Esophagus squamous epithelium (tissue), 5 donors: ENCODE results near the gene TMEM63C. TPM values are rescaled to one million over a fixed set of nuclear protein-coding genes. Genes with fewer than 3 reads are reported as not detected.

Experiments
- DNase-seq: peaks from one replicate; lab custom pipeline; 2025; lab: John Stamatoyannopoulos, UW
- H3K27ac ChIP-seq, 4 donors: fragments of 200-600 bp; sonication (generic); one replicate each; pipeline ENCODE4 v1.5.1; 2016 to 2019; ENCODE audit warnings: mild to moderate bottlenecking in 1 of 4
- H3K27me3 ChIP-seq, 4 donors: fragments of 200-600 bp; sonication (generic); 1 replicate in 3 of 4; 2 replicates in 1 of 4; pipeline versions ENCODE4 v1.5.1 to v1.6.0; 2017 to 2021; ENCODE audit warnings: antibody characterized with exemption in 1 of 4
- H3K36me3 ChIP-seq, 3 donors: fragments of 200-600 bp; sonication (generic); one replicate each; pipeline ENCODE4 v1.5.1; 2016 to 2019
- H3K4me1 ChIP-seq, 3 donors: fragments of 200-600 bp; sonication (generic); one replicate each; pipeline ENCODE4 v1.5.1; 2017 to 2019
- H3K4me3 ChIP-seq, 4 donors: fragments of 200-600 bp; sonication (generic); 1 replicate in 3 of 4; 2 replicates in 1 of 4; pipeline ENCODE4 v1.5.1; 2016 to 2019; ENCODE audit warnings: mild to moderate bottlenecking in 2 of 4, moderate library complexity in 1 of 4
- H3K9me3 ChIP-seq, 3 donors: fragments of 200-600 bp; sonication (generic); one replicate each; pipeline ENCODE4 v1.5.1; 2016 to 2019
- POLR2A ChIP-seq, 4 donors: fragments of 450-650 bp; IDR thresholded peaks; one replicate each; pipeline ENCODE4 v1.6.1; 2017; ENCODE audit warnings: antibody characterized with exemption in 4 of 4, mild to moderate bottlenecking in 4 of 4, moderate library complexity in 3 of 4
- WGBS, 2 donors: methylation state at CpG; one replicate each; pipeline ENCODE4 v1.1.5; 2018; 5-methylcytosine and 5-hydroxymethylcytosine counted together
- intact Hi-C: fragments of 100-400 bp; cut with DNase I; formaldehyde crosslinking; loops from one replicate; pipeline ENCODE4 v1.15.0; 2022
- total RNA-seq, 4 donors: library from RNA; depleted of rRNA; stranded (reverse); fragments of >200 nt; gene quantifications; one replicate each; pipeline ENCODE4 v1.1.0, GENCODE V29; 2016
- TF ChIP-seq, protein P1 (sequence below), 6 experiments: fragments of 450-650 bp in 4 of 6; fragments of 200-600 bp in 2 of 6; sonication (generic) in 2 of 6; IDR thresholded peaks; one replicate each; pipeline ENCODE4 v1.5.1; 2016 to 2019; ENCODE audit warnings: antibody characterized with exemption in 6 of 6, mild to moderate bottlenecking in 4 of 6, moderate library complexity in 4 of 6
- donor health status: DM: yes; HTN: yes; CAD: no.

The TMEM63C gene
- total RNA-seq, 4 donors from 2014 or later = 5.2 to 18.6 (median 9.8) TPM

DNA sequence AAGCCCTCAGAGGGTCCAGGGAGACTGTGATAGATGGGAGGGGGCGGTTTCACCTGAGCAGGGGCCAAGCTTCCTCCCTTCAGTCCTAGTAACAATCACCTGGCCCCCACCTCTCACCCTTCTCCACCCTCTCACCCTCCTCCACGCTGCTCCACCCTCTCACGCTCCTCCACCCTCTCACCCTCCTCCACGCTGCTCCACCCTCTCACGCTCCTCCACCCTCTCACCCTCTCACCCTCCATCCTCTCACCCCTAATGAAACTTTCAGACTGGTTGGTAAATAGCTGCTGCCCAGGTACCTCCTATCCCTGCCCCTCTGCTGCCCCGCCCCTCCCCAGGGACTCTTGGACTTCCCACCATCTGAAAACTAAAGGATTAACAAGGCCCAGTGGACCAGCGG is 55.2 kb downstream of the TMEM63C start:
- no peaks in the 10 kb centered on the region for H3K36me3 ChIP-seq
- WGBS, 2 donors = 64 to 71% methylated on average over 5 to 7 of the region's 7 CpGs
- H3K4me1 ChIP-seq = no peaks in the 10 kb centered on the region
- H3K27me3 ChIP-seq = no peaks in the 10 kb centered on the region
- intact Hi-C loops = no loop called here
- no peak for TF ChIP-seq POLR2A (IDR thresholded peaks at IDR 0.05)
- TF ChIP-seq, protein P1, sequence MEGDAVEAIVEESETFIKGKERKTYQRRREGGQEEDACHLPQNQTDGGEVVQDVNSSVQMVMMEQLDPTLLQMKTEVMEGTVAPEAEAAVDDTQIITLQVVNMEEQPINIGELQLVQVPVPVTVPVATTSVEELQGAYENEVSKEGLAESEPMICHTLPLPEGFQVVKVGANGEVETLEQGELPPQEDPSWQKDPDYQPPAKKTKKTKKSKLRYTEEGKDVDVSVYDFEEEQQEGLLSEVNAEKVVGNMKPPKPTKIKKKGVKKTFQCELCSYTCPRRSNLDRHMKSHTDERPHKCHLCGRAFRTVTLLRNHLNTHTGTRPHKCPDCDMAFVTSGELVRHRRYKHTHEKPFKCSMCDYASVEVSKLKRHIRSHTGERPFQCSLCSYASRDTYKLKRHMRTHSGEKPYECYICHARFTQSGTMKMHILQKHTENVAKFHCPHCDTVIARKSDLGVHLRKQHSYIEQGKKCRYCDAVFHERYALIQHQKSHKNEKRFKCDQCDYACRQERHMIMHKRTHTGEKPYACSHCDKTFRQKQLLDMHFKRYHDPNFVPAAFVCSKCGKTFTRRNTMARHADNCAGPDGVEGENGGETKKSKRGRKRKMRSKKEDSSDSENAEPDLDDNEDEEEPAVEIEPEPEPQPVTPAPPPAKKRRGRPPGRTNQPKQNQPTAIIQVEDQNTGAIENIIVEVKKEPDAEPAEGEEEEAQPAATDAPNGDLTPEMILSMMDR (IDR thresholded peaks at IDR 0.05) = no peak
- no peak for DNase-seq
- H3K27ac ChIP-seq = no peak overlapping the region
- H3K9me3 ChIP-seq = no peaks in the 10 kb centered on the region
- no peak overlapping the region for H3K4me3 ChIP-seq

DNA sequence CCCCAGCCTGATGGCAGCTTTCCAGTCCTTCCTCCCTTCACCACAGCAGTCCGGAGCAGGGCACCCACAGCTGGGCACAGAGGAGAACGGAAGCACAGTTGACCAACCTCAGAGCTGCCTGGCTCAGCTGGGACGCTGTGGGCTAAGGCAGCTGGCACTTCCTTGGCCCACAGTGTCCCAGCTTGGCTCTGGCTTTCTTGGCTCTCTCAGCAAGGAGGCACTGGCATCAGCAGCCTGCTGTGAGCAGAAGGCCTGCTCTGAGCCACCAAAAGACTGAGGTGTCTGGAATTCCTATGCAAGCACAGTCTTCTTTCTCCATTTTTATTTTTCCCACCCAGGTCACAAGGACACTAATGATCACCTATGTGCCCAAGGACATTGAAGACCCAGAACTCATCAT is 56.8 kb downstream of the TMEM63C start:
- DNase-seq = no peak
- intact Hi-C loops = no loop called here
- Histone ChIP-seq H3K27ac (no peak overlapping the region), H3K4me3 (no peak overlapping the region), H3K9me3 (no peaks in the 10 kb centered on the region), H3K27me3 (no peaks in the 10 kb centered on the region), H3K36me3 (peaks cover 0 to 10% (median 0%) of the 10 kb centered on the region in 3 donors), H3K4me1 (no peaks in the 10 kb centered on the region)
- WGBS, 2 donors = 41 to 62% methylated on average over 2 of the region's 3 CpGs
- no peak for TF ChIP-seq POLR2A (IDR thresholded peaks at IDR 0.05)
- TF ChIP-seq, protein P1 (IDR thresholded peaks at IDR 0.05) = no peak

DNA sequence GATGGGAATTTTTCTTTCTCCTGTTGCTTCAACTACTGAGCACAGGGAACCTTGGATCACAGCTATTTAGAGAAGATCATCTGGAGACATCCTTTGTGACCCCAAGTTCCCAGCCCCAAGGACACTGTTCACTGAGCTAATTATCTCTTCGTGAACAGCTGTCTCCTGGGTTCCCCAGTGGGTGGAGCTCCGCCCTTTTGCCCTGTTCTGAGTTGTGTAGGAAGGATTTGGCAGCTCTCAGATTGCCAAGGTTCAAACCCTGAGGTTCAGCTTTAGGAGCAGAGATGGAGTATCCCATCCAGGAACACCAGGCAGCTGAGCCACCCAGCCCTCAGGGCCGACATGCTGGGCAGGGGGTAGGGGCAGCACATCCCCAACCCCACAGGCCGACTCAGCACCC is 57.4 kb downstream of the TMEM63C start:
- no peak overlapping the region for H3K4me3 ChIP-seq
- intact Hi-C loops = no loop called here
- no peaks in the 10 kb centered on the region for H3K27me3 ChIP-seq
- H3K36me3 ChIP-seq = peaks cover 0 to 12% (median 0%) of the 10 kb centered on the region in 3 donors
- H3K4me1 ChIP-seq = no peaks in the 10 kb centered on the region
- TF ChIP-seq, protein P1 (IDR thresholded peaks at IDR 0.05) = no peak
- DNase-seq = no peak
- no peaks in the 10 kb centered on the region for H3K9me3 ChIP-seq
- H3K27ac ChIP-seq = no peak overlapping the region
- WGBS, 2 donors = 50 to 53% methylated on average over 2 of the region's 4 CpGs

DNA sequence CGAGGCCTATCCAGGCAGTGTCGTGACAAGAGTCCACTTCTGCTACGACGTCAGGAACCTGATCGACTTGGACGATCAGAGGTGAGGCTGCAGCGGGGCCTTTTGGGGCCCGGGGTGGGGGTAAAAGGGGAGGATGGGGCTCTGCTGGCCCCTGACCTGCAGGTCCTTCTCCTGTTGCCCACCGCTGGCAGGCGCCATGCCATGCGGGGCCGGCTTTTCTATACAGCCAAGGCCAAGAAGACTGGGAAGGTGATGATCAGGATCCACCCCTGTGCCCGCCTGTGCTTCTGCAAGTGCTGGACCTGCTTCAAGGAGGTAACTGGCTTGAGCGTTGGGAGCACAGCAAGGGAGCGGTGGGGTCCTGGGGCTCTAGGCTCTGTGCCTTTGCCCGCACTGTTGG is 57.8 kb downstream of the TMEM63C start:
- intact Hi-C loops = no loop called here
- TF ChIP-seq POLR2A (IDR thresholded peaks at IDR 0.05) = no peak
- TF ChIP-seq, protein P1 (IDR thresholded peaks at IDR 0.05) = no peak
- WGBS, 2 donors = 84% methylated on average over 3 of the region's 16 CpGs; no CpG with 5 or more reads in 1 of the 2 donors

DNA sequence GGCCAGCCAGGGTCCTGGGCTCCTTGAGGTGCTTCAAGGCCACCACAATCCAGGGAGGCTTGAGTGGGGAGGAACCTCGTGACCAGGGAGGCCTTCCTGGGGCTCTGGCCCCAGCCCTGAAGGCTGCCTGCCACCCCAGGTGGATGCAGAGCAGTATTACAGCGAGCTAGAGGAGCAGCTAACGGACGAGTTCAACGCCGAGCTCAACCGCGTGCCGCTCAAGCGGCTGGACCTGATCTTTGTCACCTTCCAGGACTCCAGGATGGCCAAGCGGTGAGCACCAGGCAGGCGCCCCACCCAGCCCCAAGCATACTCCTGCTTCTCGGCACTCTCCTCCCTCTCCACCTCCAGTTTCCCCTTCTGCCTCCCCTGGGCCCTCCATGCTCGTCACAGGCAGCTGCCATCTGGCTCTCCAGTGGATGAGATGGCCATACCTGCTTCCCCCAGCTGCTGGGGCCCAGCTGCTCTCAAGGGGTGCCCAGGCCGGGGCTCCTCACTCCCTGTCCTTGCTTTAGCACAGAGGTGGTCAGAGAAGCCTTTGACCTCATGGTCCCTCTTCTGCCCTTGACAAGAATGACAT is 58.8 kb downstream of the TMEM63C start:
- no peak overlapping the region for H3K4me3 ChIP-seq
- peaks cover 0 to 12% (median 0%) of the 10 kb centered on the region in 3 donors for H3K36me3 ChIP-seq
- no peaks in the 10 kb centered on the region for H3K9me3 ChIP-seq
- intact Hi-C loops = no loop called here
- 77 to 88% methylated on average over 6 to 13 of the region's 15 CpGs for WGBS, 2 donors
- TF ChIP-seq POLR2A (IDR thresholded peaks at IDR 0.05) = no peak
- TF ChIP-seq, protein P1 (IDR thresholded peaks at IDR 0.05) = no peak
- no peak for DNase-seq
- H3K4me1 ChIP-seq = no peaks in the 10 kb centered on the region
- H3K27ac ChIP-seq = no peak overlapping the region
- no peaks in the 10 kb centered on the region for H3K27me3 ChIP-seq

More for the DNA sequence above, 57.8 kb downstream of the TMEM63C start:
- DNase-seq = no peak
- Histone ChIP-seq H3K27ac (no peak overlapping the region), H3K4me3 (no peak overlapping the region), H3K9me3 (no peaks in the 10 kb centered on the region), H3K4me1 (no peaks in the 10 kb centered on the region), H3K27me3 (no peaks in the 10 kb centered on the region), H3K36me3 (peaks cover 0 to 12% (median 0%) of the 10 kb centered on the region in 3 donors)
